ENCODE measurements around the gene RAD9A.

RAD9A gene

GRCh38 chr11:67357831-67358670 lies 33.7 kb upstream of the RAD9A start:
- DNase-seq: no peak

- DNase-seq: no peak
These were observed 27.6 kb upstream of the RAD9A start for GRCh38 chr11:67364169-67364568.

DNA sequence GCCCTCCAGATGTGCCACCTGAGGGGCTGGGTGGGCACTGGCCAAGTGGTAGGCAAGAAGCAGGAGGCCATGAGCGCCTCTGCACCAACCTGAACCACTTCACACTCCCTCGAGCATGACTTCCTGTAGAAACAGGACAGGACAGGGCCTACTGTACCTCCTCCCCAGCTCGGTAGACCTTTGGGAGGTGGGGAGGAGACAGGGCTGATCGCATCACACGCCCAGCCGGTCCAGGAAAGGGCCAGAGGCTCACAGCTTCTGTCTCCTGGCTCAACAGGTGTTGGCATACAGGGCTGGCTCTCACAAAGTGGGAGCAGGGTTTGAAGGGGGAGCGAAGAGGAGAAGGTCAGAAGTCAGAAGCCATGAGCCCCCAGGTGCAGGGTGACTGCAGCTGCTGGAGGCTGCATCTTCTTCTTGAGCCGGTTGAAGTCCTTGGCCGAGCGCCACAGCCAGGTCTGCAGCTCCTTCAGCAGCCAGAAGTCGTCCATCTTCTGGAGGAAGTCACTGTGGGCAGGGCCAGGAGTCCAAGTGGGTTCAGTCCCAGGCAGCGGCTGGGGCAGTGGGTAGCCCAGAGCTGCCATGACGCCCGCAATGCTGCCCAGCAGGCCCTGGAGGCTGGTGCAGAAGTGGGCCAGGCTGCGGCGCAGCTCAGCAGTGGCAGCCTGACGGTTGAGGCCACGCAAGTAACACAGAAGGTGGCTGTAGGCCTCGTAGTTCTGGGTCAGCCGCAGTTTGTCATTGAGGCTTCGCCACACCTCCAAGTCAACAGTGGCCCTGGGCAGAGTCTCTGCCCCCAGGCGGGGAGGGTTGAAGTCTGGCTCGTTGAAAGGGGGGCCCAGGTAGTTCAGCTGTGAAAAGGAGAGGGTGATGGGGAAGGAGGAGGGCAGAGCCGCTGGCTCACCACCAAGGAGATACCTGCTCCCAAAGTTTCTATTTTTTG lies 26.7 kb upstream of the RAD9A start:
- DNase-seq: no peak

- DNase-seq: no peak
These were observed 25.9 kb upstream of the RAD9A start for GRCh38 chr11:67365736-67366444.

DNA sequence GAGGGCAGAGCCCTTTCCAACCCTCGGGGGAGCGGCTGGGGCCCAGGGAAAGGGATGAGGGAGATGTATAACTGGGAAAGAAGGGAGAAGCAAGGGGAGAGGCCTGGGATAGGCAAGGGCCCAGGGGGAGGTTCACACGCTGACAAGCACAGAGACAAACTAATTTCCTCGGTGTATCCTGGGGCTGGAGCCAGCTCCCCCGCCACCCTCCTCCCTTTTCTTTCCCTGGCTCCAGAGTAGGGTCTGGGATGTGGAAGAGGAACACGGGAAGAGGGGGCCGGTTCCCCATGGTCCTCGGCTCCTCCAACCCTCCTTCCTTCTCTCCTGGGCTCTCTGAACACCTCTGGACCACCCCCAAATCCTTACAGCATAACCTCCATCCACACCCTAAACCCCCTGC lies 25.2 kb upstream of the RAD9A start:
- DNase-seq: no peak

GRCh38 chr11:67366961-67367760 lies 24.6 kb upstream of the RAD9A start:
- no peak for DNase-seq

DNA sequence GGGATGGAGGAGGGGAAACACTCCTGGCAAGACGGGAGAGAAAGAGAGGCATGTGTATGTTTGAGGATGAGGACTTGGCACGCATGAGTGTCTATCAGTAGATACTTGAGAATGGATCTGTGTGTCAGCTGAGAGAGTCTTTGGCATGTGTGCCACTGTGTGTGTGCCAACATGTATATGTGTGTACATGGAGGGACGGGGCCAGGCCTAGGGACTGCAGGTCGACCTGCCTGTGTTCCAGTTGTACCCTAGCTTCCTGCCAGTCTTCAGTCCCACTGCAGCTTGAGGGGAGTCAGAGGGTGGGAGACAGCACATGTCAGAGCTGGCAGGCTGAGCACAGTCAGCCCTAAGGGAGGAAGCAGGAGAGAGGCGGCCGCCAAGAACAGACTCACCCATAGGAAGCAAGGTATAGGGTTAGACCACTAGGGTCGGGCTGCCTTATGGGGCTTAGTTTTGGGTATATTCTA lies 24.0 kb upstream of the RAD9A start:
- no peak for DNase-seq

DNA sequence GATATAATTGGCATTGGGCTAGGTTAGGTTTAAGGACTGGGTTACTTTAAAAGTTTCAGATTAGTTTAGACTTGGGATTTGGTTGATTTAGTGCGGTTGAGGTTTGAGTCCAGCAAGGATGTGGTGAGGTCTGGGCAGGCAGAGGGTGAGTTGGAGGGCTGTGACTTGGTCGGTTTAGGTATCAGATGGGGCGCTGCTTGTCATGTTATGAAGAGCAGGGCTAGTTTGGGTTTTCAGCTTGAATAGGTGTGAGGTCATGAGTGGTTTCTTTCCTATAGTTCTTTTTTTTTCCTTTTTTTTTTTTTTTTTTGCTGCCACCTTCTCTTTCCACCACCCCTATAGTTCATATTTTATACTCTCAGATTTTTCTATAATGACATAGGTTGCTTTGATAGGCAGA lies 23.2 kb upstream of the RAD9A start:
- DNase-seq: no peak

- no peak for DNase-seq
These were observed 22.5 kb upstream of the RAD9A start for GRCh38 chr11:67369275-67369674.

DNA sequence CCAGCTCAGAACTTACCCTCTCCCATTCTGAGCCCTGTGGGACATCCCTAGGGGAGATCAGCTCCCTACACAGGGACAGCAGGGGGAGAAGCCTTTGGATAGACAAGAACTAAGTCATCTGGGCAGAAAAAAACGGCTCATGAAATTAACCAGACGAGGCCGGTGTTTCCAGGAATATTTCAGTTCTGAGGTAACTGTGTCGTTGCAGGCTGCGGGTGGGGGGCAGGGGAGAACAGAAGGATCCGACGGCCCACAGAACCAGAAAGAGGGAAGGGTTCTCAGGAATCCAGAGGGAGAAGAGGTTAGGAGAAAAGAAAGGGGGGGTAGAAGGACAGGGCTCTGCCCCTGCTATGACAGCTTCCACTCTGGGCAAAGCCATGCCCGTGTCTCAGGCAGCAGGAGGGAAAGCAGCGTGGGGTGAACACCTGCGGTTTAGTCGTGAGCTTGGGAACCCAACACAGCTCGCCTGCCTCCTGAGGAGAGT lies 21.9 kb upstream of the RAD9A start:
- DNase-seq: no peak

DNA sequence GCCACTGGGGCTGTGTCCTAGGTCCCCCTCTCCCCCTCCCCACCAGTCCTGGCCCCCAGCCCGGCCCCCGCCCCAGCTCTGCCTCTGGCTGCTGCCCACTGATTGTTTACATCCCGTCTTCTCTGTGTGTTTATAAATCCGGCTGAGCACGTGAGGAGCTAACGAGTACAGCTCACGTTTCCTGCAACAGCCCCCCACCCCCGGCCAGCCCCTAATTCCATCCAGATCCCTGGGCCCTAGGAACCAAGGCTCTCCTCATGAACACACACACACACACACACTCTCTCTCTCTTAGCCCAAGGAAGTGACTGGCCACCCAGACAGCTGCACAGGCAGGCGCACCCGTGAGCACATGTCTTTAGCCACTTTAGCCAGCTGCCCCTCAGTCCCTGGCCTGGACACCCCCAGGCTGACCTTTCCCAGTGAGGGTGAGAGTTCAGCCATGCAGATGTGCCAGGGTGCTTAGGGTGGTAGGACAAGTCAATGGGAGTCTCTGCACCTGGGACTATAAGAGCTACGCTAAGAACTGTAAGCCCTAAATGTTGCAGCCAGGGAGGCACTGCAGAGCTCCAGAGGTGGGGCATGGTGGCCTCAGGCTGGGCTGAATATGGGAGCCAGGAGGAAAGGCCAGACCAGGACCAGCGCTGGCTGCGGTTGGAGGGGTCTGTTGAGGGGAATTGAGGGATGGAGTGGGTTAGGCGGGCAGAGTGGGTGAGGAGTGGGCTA lies 21.3 kb upstream of the RAD9A start:
- DNase-seq: no peak

GRCh38 chr11:67371189-67371910 lies 20.4 kb upstream of the RAD9A start:
- peak in 1 of 2 experiments; percentile 69 for DNase-seq

DNA sequence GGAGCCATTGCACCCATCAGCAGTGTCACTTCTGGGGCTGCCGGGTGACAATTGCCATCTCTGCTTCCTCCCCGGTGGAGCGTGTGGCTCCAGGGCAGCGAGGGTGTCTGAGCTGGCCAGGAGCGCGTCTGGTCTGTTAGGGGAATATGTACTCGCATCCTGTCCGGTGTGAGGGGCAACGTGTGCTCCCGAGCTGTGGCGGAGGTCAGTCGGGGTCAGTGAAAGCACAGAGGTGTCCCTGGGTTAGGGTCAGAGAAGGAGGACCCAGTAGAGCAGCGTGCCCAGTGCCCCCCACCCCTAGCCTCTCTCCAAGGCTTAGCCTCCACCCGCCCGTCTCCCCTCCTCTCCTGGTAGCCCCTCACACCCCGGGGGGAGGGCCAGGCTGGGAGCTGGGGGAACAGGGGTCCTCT lies 19.9 kb upstream of the RAD9A start:
- DNase-seq: no peak

DNA sequence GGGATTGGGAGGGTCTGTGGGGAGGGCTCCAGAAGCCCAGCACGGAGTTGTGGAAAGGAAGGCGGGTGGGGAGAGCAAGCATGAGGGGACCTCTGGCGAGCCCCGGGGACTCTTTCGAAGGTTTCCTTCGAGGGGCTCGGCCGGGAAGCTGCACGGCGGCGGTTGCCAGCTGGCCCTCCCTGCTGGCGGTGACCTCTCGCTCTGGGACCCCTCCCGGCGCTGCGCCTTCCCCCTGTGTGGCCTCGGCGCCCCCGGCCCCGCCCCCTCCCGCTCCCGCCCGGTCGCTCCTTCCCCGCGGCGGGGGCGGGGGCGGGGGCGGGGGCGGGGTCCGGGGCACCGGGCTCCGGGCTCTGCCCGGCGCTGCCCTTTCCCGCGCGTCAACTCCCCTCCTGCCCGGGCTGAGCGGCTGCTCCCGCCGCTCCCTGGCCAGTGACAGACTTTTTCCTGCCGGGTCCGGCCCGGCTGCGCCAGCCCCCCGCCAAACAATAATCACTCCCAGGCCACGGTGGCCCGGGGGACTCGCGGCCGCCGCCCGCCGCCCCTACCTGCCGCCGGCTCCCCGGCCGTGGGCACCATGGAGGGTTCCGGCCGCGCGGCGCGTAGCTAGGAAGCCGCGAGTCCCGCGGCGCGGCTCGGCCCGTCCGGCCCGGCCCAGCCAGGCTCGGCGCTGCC lies 19.3 kb upstream of the RAD9A start:
- DNase-seq: no peak

GRCh38 chr11:67372993-67373647 lies 18.7 kb upstream of the RAD9A start, which contains the start of gene CLCF1:
Gene CLCF1, minus strand, starts transcription at chr11:67373598. Its CDS starts 59 bp downstream, at chr11:67373539.
- DNase-seq: no peak

- DNase-seq: peak; percentile 89
These were observed 17.9 kb upstream of the RAD9A start for GRCh38 chr11:67373648-67374570.

DNA sequence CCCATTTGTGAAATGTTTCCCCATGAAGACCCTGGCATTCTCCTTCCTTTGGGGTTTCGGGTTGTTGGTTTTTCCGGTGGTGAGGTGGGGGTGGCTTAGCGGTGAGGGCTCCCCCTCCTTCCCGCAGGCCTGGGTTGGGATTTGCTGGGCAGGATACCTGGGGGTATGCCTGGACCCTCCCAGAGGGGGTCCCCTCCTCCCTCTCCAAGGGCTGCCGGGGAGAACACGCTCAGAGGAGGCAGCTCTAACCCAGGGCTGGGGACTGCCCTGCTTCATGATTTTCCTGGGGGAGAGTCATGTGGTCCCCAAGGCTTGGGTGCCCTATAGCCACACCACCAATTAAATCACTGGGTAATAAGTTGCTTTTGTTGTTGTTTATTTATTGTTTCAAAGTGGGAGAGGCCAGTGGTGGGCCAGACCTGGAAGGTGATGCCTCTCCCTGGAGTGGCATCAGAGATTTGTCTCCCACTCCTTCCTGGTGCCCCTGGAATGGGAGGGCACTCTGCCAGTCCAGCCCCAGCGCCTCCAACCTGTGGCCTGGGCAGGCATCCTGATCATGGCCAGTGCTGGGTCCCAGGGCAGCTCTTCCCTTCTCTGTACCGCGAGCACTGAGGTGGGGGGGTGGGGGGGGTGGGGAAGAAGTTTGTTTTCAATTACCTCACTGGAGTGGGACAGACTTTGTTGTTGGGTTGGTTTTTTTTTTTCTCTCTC lies 17.1 kb upstream of the RAD9A start:
- no peak for DNase-seq
